Right lobe of liver (tissue), 4 donors: ENCODE data around the gene ZNF782.

Experiments
- POLR2A ChIP-seq: fragments of 450-650 bp; IDR thresholded peaks from one replicate; pipeline ENCODE4 v1.6.1; 2017; ENCODE audit warnings: antibody characterized with exemption, mild to moderate bottlenecking
- TF ChIP-seq, protein P1 (sequence below), 4 donors: fragments of 200-600 bp in 3 of 4; fragments of 450-650 bp in 1 of 4; IDR thresholded peaks; one replicate each; pipeline versions ENCODE4 v1.5.1 to v1.8.0; 2016 to 2022; ENCODE audit warnings: antibody characterized with exemption in 4 of 4, mild to moderate bottlenecking in 2 of 4
- donor health status: DM: no; HTN: no; CAD: no.
- donor health status: DM: no; HTN: no; CAD: no.
- donor health status: DM: no; HTN: yes; CAD: no.

DNA sequence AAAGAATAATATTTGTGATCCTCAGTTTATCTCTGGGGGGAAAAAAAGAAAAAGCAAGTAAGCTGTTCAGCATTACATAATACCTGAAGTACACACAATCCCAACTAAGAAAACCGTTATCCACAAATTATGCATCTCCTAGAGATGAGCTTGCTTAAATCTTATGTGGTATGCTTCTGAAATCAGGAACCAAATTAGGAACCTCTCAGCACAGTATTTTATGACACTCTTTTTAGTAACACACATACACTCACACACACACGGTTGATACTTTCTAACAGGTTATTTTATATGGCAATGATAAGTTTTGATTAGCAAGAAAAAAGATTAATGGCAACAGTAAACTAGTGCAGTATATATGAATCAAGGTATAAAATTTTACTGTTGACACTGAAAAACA lies 75.2 kb downstream of the ZNF782 start:
- no peak for TF ChIP-seq POLR2A
- TF ChIP-seq, protein P1, sequence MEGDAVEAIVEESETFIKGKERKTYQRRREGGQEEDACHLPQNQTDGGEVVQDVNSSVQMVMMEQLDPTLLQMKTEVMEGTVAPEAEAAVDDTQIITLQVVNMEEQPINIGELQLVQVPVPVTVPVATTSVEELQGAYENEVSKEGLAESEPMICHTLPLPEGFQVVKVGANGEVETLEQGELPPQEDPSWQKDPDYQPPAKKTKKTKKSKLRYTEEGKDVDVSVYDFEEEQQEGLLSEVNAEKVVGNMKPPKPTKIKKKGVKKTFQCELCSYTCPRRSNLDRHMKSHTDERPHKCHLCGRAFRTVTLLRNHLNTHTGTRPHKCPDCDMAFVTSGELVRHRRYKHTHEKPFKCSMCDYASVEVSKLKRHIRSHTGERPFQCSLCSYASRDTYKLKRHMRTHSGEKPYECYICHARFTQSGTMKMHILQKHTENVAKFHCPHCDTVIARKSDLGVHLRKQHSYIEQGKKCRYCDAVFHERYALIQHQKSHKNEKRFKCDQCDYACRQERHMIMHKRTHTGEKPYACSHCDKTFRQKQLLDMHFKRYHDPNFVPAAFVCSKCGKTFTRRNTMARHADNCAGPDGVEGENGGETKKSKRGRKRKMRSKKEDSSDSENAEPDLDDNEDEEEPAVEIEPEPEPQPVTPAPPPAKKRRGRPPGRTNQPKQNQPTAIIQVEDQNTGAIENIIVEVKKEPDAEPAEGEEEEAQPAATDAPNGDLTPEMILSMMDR (IDR thresholded peaks at IDR 0.05) = no peak
